ENCODE data around the gene C17orf67. TPM values are rescaled to one million over a fixed set of nuclear protein-coding genes. Genes with fewer than 3 reads are reported as not detected.

C17orf67 gene
- total and polyA plus RNA-seq, 2 of the 13 experiments (the other 11 are each of a cell fraction or from before 2014, with no cell fraction given), result 0.41 to 0.86 TPM

DNA sequence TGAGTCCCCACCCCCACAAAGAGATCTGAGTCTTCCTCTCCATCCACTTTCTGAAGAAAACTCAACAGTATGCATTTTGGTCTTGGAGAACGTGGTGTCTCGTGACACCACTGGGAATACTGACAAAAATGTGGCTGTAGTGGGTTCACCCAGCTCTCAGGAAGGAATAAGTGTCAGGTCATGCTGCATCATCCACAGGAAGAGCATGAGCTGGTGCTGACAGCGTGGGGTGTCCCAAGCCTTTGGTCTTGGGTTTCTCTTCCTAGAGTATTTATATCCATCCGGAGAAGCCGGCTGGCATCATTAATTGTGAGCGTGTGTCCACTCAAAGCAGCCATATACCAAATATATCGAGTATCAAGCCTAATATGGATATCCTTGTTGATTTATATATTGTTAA, 55.9 kb downstream of the C17orf67 start:
- in situ Hi-C loops (cut with HindIII; ENCODE audit: extremely low pct_ligation_motif_present, low pct_unique_long_range_greater_than_20kb) (no loop called here), intact Hi-C loops (cut with micrococcal nuclease; ENCODE audit: unreplicated experiment) (no loop called here)
- Histone ChIP-seq H3K9ac (ENCODE audit: insufficient read depth, low read depth, low read length) (no peak overlapping the region), H4K20me1 (ENCODE audit: insufficient read depth, low read length) (no peaks in the 10 kb centered on the region), H3K79me2 (ENCODE audit: insufficient read depth, low read length) (no peaks in the 10 kb centered on the region), H3K36me3 (replicated peaks in 1 of 2; ENCODE audit: control insufficient read depth in 1 of 2, insufficient read depth in 2 of 2, low read length in 2 of 2) (no peaks in the 10 kb centered on the region), H3K4me2 (ENCODE audit: low read depth, low read length) (no peak overlapping the region), H3K4me1 (ENCODE audit: insufficient read depth, low read length) (peaks cover 22% of the 10 kb centered on the region), H3K27me3 (ENCODE audit: control insufficient read depth in 1 of 2, insufficient read depth in 2 of 2, low read length in 2 of 2) (peaks cover 0 to 51% of the 10 kb centered on the region in 2 experiments; a peak in 4 of 5 replicates), H3K27ac (ENCODE audit: extremely low read length, insufficient read depth, low read length) (no peak overlapping the region), H2AFZ (ENCODE audit: low read length) (no peak overlapping the region), H3K4me3 (replicated peaks in 1 of 3; ENCODE audit: insufficient read depth in 1 of 3, low read depth in 2 of 3, low read length in 3 of 3) (no peak overlapping the region), H3K9me3 (ENCODE audit: low read length) (no peaks in the 10 kb centered on the region)
- no peak for DNase-seq (ENCODE audit: low spot score)
- BruUV-seq (replicated peaks), result no TSS peak
- POLR2A ChIA-PET, result no interaction called here
- FAIRE-seq, result no peak
- no peak for ATAC-seq
- WGBS (ENCODE audit: low lambda C conversion rate), result 35% methylated on average over 7 of the region's 7 CpGs
- CTCF ChIA-PET (ENCODE audit: low intra/inter-chr PET ratio, low total read pairs), result no interaction called here
- no peak for TF ChIP-seq TCF12 (IDR thresholded peaks at IDR 0.05)
- no peak for TF ChIP-seq TCF12 (CRISPR knock-in tag; IDR thresholded peaks at IDR 0.05)
- TF ChIP-seq, protein P1, sequence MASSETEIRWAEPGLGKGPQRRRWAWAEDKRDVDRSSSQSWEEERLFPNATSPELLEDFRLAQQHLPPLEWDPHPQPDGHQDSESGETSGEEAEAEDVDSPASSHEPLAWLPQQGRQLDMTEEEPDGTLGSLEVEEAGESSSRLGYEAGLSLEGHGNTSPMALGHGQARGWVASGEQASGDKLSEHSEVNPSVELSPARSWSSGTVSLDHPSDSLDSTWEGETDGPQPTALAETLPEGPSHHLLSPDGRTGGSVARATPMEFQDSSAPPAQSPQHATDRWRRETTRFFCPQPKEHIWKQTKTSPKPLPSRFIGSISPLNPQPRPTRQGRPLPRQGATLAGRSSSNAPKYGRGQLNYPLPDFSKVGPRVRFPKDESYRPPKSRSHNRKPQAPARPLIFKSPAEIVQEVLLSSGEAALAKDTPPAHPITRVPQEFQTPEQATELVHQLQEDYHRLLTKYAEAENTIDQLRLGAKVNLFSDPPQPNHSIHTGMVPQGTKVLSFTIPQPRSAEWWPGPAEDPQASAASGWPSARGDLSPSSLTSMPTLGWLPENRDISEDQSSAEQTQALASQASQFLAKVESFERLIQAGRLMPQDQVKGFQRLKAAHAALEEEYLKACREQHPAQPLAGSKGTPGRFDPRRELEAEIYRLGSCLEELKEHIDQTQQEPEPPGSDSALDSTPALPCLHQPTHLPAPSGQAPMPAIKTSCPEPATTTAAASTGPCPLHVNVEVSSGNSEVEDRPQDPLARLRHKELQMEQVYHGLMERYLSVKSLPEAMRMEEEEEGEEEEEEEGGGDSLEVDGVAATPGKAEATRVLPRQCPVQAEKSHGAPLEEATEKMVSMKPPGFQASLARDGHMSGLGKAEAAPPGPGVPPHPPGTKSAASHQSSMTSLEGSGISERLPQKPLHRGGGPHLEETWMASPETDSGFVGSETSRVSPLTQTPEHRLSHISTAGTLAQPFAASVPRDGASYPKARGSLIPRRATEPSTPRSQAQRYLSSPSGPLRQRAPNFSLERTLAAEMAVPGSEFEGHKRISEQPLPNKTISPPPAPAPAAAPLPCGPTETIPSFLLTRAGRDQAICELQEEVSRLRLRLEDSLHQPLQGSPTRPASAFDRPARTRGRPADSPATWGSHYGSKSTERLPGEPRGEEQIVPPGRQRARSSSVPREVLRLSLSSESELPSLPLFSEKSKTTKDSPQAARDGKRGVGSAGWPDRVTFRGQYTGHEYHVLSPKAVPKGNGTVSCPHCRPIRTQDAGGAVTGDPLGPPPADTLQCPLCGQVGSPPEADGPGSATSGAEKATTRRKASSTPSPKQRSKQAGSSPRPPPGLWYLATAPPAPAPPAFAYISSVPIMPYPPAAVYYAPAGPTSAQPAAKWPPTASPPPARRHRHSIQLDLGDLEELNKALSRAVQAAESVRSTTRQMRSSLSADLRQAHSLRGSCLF (CRISPR knock-in tag; IDR thresholded peaks at IDR 0.05; ENCODE audit: borderline replicate concordance), result no peak
- no peak for TF ChIP-seq NFRKB (IDR thresholded peaks at IDR 0.05)
- no peak for TF ChIP-seq TAF1 (CRISPR knock-in tag; IDR thresholded peaks at IDR 0.05)
- TF ChIP-seq ZKSCAN8 (CRISPR knock-in tag; IDR thresholded peaks at IDR 0.05; ENCODE audit: borderline replicate concordance), result no peak
- no peak for TF ChIP-seq ATF1 (CRISPR knock-in tag; IDR thresholded peaks at IDR 0.05)
- TF ChIP-seq, protein P2, sequence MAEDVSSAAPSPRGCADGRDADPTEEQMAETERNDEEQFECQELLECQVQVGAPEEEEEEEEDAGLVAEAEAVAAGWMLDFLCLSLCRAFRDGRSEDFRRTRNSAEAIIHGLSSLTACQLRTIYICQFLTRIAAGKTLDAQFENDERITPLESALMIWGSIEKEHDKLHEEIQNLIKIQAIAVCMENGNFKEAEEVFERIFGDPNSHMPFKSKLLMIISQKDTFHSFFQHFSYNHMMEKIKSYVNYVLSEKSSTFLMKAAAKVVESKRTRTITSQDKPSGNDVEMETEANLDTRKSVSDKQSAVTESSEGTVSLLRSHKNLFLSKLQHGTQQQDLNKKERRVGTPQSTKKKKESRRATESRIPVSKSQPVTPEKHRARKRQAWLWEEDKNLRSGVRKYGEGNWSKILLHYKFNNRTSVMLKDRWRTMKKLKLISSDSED (CRISPR knock-in tag; IDR thresholded peaks at IDR 0.05), result no peak
- no peak for TF ChIP-seq TRIM24 (CRISPR knock-in tag; IDR thresholded peaks at IDR 0.05)
- TF ChIP-seq THAP11 (CRISPR knock-in tag; IDR thresholded peaks at IDR 0.05), result no peak
- no peak for TF ChIP-seq ZBTB8A (CRISPR knock-in tag; IDR thresholded peaks at IDR 0.05; ENCODE audit: borderline replicate concordance, low read depth)
- TF ChIP-seq ARNTL (CRISPR knock-in tag; IDR thresholded peaks at IDR 0.05), result no peak
- TF ChIP-seq ZNF841 (CRISPR knock-in tag; IDR thresholded peaks at IDR 0.05; ENCODE audit: borderline replicate concordance), result no peak
- no peak for TF ChIP-seq TCF7 (IDR thresholded peaks at IDR 0.05; ENCODE audit: low read depth)
- TF ChIP-seq, protein P3, sequence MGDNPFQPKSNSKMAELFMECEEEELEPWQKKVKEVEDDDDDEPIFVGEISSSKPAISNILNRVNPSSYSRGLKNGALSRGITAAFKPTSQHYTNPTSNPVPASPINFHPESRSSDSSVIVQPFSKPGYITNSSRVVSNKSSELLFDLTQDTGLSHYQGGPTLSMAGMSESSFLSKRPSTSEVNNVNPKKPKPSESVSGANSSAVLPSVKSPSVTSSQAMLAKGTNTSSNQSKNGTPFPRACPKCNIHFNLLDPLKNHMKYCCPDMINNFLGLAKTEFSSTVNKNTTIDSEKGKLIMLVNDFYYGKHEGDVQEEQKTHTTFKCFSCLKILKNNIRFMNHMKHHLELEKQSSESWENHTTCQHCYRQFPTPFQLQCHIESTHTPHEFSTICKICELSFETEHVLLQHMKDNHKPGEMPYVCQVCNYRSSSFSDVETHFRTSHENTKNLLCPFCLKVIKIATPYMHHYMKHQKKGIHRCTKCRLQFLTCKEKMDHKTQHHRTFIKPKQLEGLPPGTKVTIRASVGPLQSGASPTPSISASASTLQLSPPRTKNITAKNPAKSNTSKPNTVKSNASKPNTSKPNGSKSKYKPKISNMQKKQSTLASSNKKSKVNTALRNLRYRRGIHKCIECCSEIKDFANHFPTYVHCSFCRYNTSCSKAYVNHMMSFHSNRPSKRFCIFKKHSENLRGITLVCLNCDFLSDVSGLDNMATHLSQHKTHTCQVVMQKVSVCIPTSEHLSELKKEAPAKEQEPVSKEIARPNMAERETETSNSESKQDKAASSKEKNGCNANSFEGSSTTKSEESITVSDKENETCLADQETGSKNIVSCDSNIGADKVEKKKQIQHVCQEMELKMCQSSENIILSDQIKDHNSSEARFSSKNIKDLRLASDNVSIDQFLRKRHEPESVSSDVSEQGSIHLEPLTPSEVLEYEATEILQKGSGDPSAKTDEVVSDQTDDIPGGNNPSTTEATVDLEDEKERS (CRISPR knock-in tag; IDR thresholded peaks at IDR 0.05), result no peak
- TF ChIP-seq ZNF317 (CRISPR knock-in tag; IDR thresholded peaks at IDR 0.05), result no peak
- no peak for TF ChIP-seq NAIF1 (CRISPR knock-in tag; IDR thresholded peaks at IDR 0.05; ENCODE audit: borderline replicate concordance)
